IMR-90 (cell line): ENCODE data around the gene PCDHA8. TPM values are rescaled to one million over a fixed set of nuclear protein-coding genes. Genes with fewer than 3 reads are reported as not detected.

ENCODE experiments used
- ATAC-seq: fragments of 200-7000 bp; cut with Tn5 transposase; 2 replicates; pipeline ENCODE4 v1.9.1; 2020; ENCODE audit warnings: low read depth, mild to moderate bottlenecking, moderate library complexity
- BruUV-seq: library from RNA; stranded (reverse); fragments of 400-500 nt; replicated peaks from 2 replicates; lab custom pipeline; 2021; lab: Mats Ljungman, UMichigan
- CTCF ChIA-PET: fragments of 300-600 bp; formaldehyde crosslinking; extraction: SDS; loops from one replicate; lab custom pipeline; 2021; ENCODE audit warnings: antibody characterized with exemption; lab: Yijun Ruan, JAX
- POLR2A ChIA-PET: fragments of 300-600 bp; sonication (Branson Sonifier 250); formaldehyde crosslinking; loops from one replicate; lab custom pipeline; 2022; ENCODE audit warnings: antibody characterized with exemption; ENCODE audit not compliant: unreplicated experiment; lab: Charles Lee
- DNase-seq: peaks from one replicate; pipeline ENCODE4 v3.0.0; 2013
- H2AFZ ChIP-seq: replicated peaks from 2 replicates; pipeline ENCODE3; 2013; ENCODE audit warnings: low read length, mild to moderate bottlenecking; ENCODE audit not compliant: poor library complexity
- H2AK5ac ChIP-seq: 2 replicates; pipeline ENCODE4 v1.6.1; 2013; ENCODE audit warnings: low read depth, low read length, inconsistent platforms
- H2AK9ac ChIP-seq: replicated peaks from 2 replicates; pipeline ENCODE3; 2013; ENCODE audit warnings: mild to moderate bottlenecking, low read depth, low read length, moderate library complexity; ENCODE audit not compliant: poor library complexity
- H2BK120ac ChIP-seq: 2 replicates; pipeline ENCODE4 v1.6.1; 2013; ENCODE audit warnings: low read depth, low read length, inconsistent platforms
- H2BK15ac ChIP-seq: 3 replicates; pipeline ENCODE4 v1.6.1; 2013; ENCODE audit warnings: low read depth, low read length, inconsistent platforms
- H2BK20ac ChIP-seq: 2 replicates; pipeline ENCODE4 v1.6.1; 2013; ENCODE audit warnings: low read depth, mild to moderate bottlenecking, inconsistent platforms, low read length, moderate library complexity
- H2BK5ac ChIP-seq: 2 replicates; pipeline ENCODE4 v1.6.1; 2013; ENCODE audit warnings: mild to moderate bottlenecking, low read depth, low read length, inconsistent platforms; ENCODE audit not compliant: poor library complexity, severe bottlenecking
- H3K14ac ChIP-seq: replicated peaks from 2 replicates; pipeline ENCODE4 v1.6.1; 2013; ENCODE audit warnings: low read depth, low read length, inconsistent platforms
- H3K18ac ChIP-seq: 2 replicates; pipeline ENCODE4 v1.6.1; 2013; ENCODE audit warnings: low read depth, low read length, control low read depth
- H3K23ac ChIP-seq: 2 replicates; pipeline ENCODE4 v1.6.1; 2013; ENCODE audit warnings: low read depth, low read length, inconsistent platforms
- H3K27ac ChIP-seq: 2 replicates; pipeline ENCODE4 v1.5.1; 2013; ENCODE audit warnings: mild to moderate bottlenecking, control low read depth, low read length; ENCODE audit not compliant: insufficient read depth
- H3K27me3 ChIP-seq: 2 replicates; pipeline ENCODE4 v1.6.1; 2013; ENCODE audit warnings: low read length; ENCODE audit not compliant: control insufficient read depth, insufficient read depth
- H3K36me3 ChIP-seq: 2 replicates; pipeline ENCODE4 v1.6.1; 2013; ENCODE audit warnings: low read length, mixed read lengths; ENCODE audit not compliant: control insufficient read depth, insufficient read depth
- H3K4ac ChIP-seq: 2 replicates; pipeline ENCODE4 v1.6.1; 2013; ENCODE audit warnings: low read depth, low read length, inconsistent platforms
- H3K4me1 ChIP-seq: 2 replicates; pipeline ENCODE4 v1.6.1; 2013; ENCODE audit warnings: low read length, mixed read lengths; ENCODE audit not compliant: control insufficient read depth, insufficient read depth
- H3K4me2 ChIP-seq: 2 replicates; pipeline ENCODE4 v1.6.1; 2013; ENCODE audit warnings: low read depth, mild to moderate bottlenecking, control low read depth, low read length, moderate library complexity
- H3K4me3 ChIP-seq: 2 replicates; pipeline ENCODE4 v1.5.1; 2013; ENCODE audit warnings: low read depth, mild to moderate bottlenecking, control low read depth, low read length, moderate library complexity; ENCODE audit not compliant: insufficient read depth
- H3K56ac ChIP-seq: 2 replicates; pipeline ENCODE4 v1.6.1; 2013; ENCODE audit warnings: low read length, inconsistent platforms; ENCODE audit not compliant: insufficient read depth; ENCODE audit errors: extremely low read depth
- H3K79me1 ChIP-seq, 2 experiments: 2 replicates each; pipeline ENCODE4 v1.6.1; 2013; ENCODE audit warnings: low read length in 2 of 2, inconsistent platforms in 1 of 2, low read depth in 1 of 2
- H3K9ac ChIP-seq: 2 replicates; pipeline ENCODE4 v1.6.1; 2013; ENCODE audit warnings: low read depth, low read length, control low read depth
- H3K9me1 ChIP-seq: 2 replicates; pipeline ENCODE4 v1.6.1; 2013; ENCODE audit warnings: low read length, inconsistent platforms; ENCODE audit not compliant: insufficient read depth
- H3K9me3 ChIP-seq: 2 replicates; pipeline ENCODE4 v1.6.1; 2013; ENCODE audit warnings: low read length; ENCODE audit not compliant: control insufficient read depth, insufficient read depth
- H4K20me1 ChIP-seq: 2 replicates; pipeline ENCODE4 v1.6.1; 2013; ENCODE audit warnings: low read length, inconsistent platforms; ENCODE audit not compliant: insufficient read depth
- H4K5ac ChIP-seq: 2 replicates; pipeline ENCODE4 v1.6.1; 2013; ENCODE audit warnings: mild to moderate bottlenecking, low read depth, low read length, control low read depth
- H4K8ac ChIP-seq, 2 experiments: 2 replicates each; pipeline ENCODE4 v1.6.1; 2013; ENCODE audit warnings: low read depth in 2 of 2, low read length in 2 of 2, control low read depth in 1 of 2, inconsistent platforms in 1 of 2
- H4K91ac ChIP-seq: 2 replicates; pipeline ENCODE4 v1.6.1; 2013; ENCODE audit warnings: low read depth, low read length, inconsistent platforms; ENCODE audit not compliant: insufficient read depth
- BHLHE40 ChIP-seq: fragments of 150-350 bp; IDR thresholded peaks from 2 replicates; pipeline ENCODE4 v1.6.1; 2016; ENCODE audit warnings: mild to moderate bottlenecking, low read depth, low read length
- CEBPB ChIP-seq: IDR thresholded peaks from 2 replicates; pipeline ENCODE4 v1.6.1; 2012; ENCODE audit warnings: low read depth, low read length, improper control_type of control experiment
- CHD1 ChIP-seq: IDR thresholded peaks from 2 replicates; pipeline ENCODE4 v1.6.1; 2012; ENCODE audit warnings: low read depth, low read length, improper control_type of control experiment
- ELK1 ChIP-seq: fragments of 150-350 bp; IDR thresholded peaks from 2 replicates; pipeline ENCODE4 v1.6.1; 2016; ENCODE audit warnings: low read depth, mild to moderate bottlenecking, low read length, moderate library complexity, borderline replicate concordance
- FOS ChIP-seq: fragments of 150-350 bp; IDR thresholded peaks from 2 replicates; pipeline ENCODE4 v1.6.1; 2016; ENCODE audit warnings: low read depth, low read length
- MAZ ChIP-seq: IDR thresholded peaks from 2 replicates; pipeline ENCODE4 v1.6.1; 2012; ENCODE audit warnings: low read depth, mild to moderate bottlenecking, low read length, improper control_type of control experiment, moderate library complexity, borderline replicate concordance
- MXI1 ChIP-seq: IDR thresholded peaks from 2 replicates; pipeline ENCODE4 v1.6.1; 2012; ENCODE audit warnings: low read depth, mild to moderate bottlenecking, low read length, moderate library complexity, borderline replicate concordance
- NFE2L2 ChIP-seq: fragments of 150-350 bp; IDR thresholded peaks from 2 replicates; pipeline ENCODE4 v1.6.1; 2016; ENCODE audit warnings: low read depth, mild to moderate bottlenecking, low read length
- POLR2A ChIP-seq: IDR thresholded peaks from 2 replicates; pipeline ENCODE4 v1.6.1; 2012; ENCODE audit warnings: mild to moderate bottlenecking, low read depth, low read length
- RAD21 ChIP-seq: IDR thresholded peaks from 2 replicates; pipeline ENCODE4 v1.6.1; 2012; ENCODE audit warnings: low read length, improper control_type of control experiment
- RCOR1 ChIP-seq: IDR thresholded peaks from 2 replicates; pipeline ENCODE4 v1.6.1; 2012; ENCODE audit warnings: mild to moderate bottlenecking, low read length, improper control_type of control experiment; ENCODE audit not compliant: insufficient replicate concordance
- RFX5 ChIP-seq: IDR thresholded peaks from 2 replicates; pipeline ENCODE4 v1.8.0; 2012; ENCODE audit warnings: low read depth, mild to moderate bottlenecking, low read length, moderate library complexity
- SMC3 ChIP-seq: fragments of 150-350 bp; IDR thresholded peaks from 2 replicates; pipeline ENCODE4 v1.6.1; 2016; ENCODE audit warnings: low read depth, mild to moderate bottlenecking, antibody characterized with exemption, low read length, moderate library complexity
- WGBS, 2 experiments: methylation state at CpG; one replicate each; pipeline versions ENCODE4 v1.1.5 to v1.1.7; 2013; ENCODE audit warnings: missing lambda C conversion rate in 2 of 2; ENCODE audit not compliant: insufficient read length in 1 of 2; ENCODE audit errors: extremely low coverage in 2 of 2; 5-methylcytosine and 5-hydroxymethylcytosine counted together
- dilution Hi-C: fragments of 300-500 bp; cut with HindIII; formaldehyde crosslinking; loops from one replicate; pipeline ENCODE4 v1.14.3; 2018; ENCODE audit warnings: low sequenced_read_pairs; ENCODE audit not compliant: unreplicated experiment
- in situ Hi-C: fragments of 300-500 bp; cut with MboI; formaldehyde crosslinking; loops from 3 replicates; pipeline ENCODE4 v1.14.3; 2019; ENCODE audit warnings: low sequenced_read_pairs, inconsistent platforms, mixed read lengths
- intact Hi-C: fragments of 100-400 bp; cut with micrococcal nuclease; formaldehyde crosslinking; loops from 2 replicates; pipeline ENCODE4 v1.10.0; 2022
- polyA plus RNA-seq, 3 experiments: library from polyadenylated mRNA; depleted of rRNA; stranded (reverse); fragments of >200 nt; gene quantifications; 2 replicates each; pipeline ENCODE4 v1.2.3, GENCODE V29; 2012; ENCODE audit warnings: low replicate concordance in 1 of 3
- total RNA-seq: library from RNA; depleted of rRNA; stranded (reverse); fragments of >200 nt; gene quantifications from 2 replicates; pipeline ENCODE4 v1.2.3, GENCODE V29; 2012
- TF ChIP-seq, protein P1 (sequence below): conservative IDR thresholded peaks from 2 replicates; pipeline ENCODE4 v1.5.1; 2012; ENCODE audit warnings: mild to moderate bottlenecking, low read depth, low read length, improper control_type of control experiment
- TF ChIP-seq, protein P2 (sequence below): fragments of 150-350 bp; IDR thresholded peaks from 2 replicates; pipeline ENCODE4 v1.6.1; 2017; ENCODE audit warnings: mild to moderate bottlenecking, antibody characterized with exemption, low read length, low read depth

PCDHA8 gene
- total and polyA plus RNA-seq, 2 of the 4 experiments (the other 2 are of a cell fraction), result under 0.01 to 0.02 TPM

DNA sequence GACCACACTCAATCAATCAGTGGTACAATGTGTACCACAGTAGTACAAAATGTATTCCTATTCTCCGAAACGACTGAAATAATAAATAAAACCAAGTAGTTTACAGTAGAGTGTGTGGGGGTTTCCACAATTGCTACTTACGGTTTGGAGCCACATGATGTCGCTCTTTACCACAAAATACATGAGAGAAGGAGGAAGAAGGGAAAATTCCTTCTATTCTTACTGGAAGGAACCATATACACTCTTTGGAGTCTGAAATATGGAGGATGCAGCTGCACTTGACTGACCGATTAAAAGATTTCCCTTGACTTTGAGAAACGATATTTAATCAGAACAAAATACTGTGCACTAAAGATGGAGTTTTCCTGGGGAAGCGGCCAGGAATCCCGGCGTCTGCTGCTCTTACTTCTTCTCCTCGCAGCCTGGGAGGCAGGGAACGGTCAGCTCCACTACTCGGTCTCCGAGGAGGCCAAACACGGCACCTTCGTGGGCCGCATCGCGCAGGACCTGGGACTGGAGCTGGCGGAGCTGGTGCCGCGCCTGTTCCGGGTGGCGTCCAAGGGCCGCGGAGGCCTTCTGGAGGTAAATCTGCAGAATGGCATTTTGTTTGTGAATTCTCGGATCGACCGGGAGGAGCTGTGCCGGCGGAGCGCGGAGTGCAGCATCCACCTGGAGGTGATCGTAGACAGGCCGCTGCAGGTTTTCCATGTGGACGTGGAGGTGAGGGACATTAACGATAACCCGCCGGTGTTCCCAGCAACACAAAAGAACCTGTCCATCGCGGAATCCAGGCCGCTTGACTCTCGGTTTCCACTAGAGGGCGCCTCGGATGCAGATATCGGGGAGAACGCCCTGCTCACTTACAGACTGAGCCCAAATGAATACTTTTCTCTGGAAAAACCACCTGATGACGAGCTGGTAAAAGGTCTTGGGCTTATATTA lies 33.9 kb upstream of the PCDHA8 start, which contains the start of gene PCDHA4:
Gene PCDHA4, plus strand, starts transcription at position 235 of the 942 bp plus-strand sequence.
- Histone ChIP-seq H3K23ac (no peak within 1 kb of the TSS), H3K18ac (no peak within 1 kb of the TSS), H3K36me3 (no peaks in the 10 kb centered on the region), H4K8ac (no peak within 1 kb of the TSS), H2BK20ac (no peak within 1 kb of the TSS), H3K27me3 (no peaks in the 10 kb centered on the region), H2AK5ac (no peak within 1 kb of the TSS), H4K20me1 (no peaks in the 10 kb centered on the region), H3K9me1 (no peaks in the 10 kb centered on the region), H3K79me1 (no peaks in the 10 kb centered on the region), H3K4ac (no peak within 1 kb of the TSS), H3K9me3 (peaks cover 23% of the 10 kb centered on the region), H3K4me2 (no peak within 1 kb of the TSS), H2BK15ac (no peak within 1 kb of the TSS), H4K5ac (no peak within 1 kb of the TSS), H2AFZ (no peak within 1 kb of the TSS), H3K56ac (no peak within 1 kb of the TSS), H3K14ac (no peak within 1 kb of the TSS), H3K9ac (no peak within 1 kb of the TSS), H2BK120ac (no peak within 1 kb of the TSS), H3K4me1 (no peaks in the 10 kb centered on the region), H4K91ac (no peak within 1 kb of the TSS), H2AK9ac (no peak within 1 kb of the TSS), H3K27ac (no peak within 1 kb of the TSS), H2BK5ac (no peak within 1 kb of the TSS), H3K4me3 (peak within 1 kb of the TSS; percentile 32)
- no TSS peak for BruUV-seq
- dilution Hi-C loops (no loop called here), in situ Hi-C loops (no loop called here), intact Hi-C loops (no loop called here)
- WGBS, 2 experiments, result 26% methylated on average over 19 of the region's 47 CpGs; no CpG with 5 or more reads in 1 of the 2 experiments
- ATAC-seq, result no peak
- CTCF ChIA-PET, result no interaction called here
- POLR2A ChIA-PET, result no interaction called here
- DNase-seq, result no peak
- TF ChIP-seq BHLHE40 (no peak), NFE2L2 (no peak), RCOR1 (no peak), FOS (no peak), RAD21 (no peak), ELK1 (no peak), MAZ (no peak), RFX5 (no peak), CEBPB (no peak), CHD1 (no peak), SMC3 (no peak), MXI1 (no peak), POLR2A (no peak)
- TF ChIP-seq, protein P1, sequence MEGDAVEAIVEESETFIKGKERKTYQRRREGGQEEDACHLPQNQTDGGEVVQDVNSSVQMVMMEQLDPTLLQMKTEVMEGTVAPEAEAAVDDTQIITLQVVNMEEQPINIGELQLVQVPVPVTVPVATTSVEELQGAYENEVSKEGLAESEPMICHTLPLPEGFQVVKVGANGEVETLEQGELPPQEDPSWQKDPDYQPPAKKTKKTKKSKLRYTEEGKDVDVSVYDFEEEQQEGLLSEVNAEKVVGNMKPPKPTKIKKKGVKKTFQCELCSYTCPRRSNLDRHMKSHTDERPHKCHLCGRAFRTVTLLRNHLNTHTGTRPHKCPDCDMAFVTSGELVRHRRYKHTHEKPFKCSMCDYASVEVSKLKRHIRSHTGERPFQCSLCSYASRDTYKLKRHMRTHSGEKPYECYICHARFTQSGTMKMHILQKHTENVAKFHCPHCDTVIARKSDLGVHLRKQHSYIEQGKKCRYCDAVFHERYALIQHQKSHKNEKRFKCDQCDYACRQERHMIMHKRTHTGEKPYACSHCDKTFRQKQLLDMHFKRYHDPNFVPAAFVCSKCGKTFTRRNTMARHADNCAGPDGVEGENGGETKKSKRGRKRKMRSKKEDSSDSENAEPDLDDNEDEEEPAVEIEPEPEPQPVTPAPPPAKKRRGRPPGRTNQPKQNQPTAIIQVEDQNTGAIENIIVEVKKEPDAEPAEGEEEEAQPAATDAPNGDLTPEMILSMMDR, result no peak
- TF ChIP-seq, protein P2, sequence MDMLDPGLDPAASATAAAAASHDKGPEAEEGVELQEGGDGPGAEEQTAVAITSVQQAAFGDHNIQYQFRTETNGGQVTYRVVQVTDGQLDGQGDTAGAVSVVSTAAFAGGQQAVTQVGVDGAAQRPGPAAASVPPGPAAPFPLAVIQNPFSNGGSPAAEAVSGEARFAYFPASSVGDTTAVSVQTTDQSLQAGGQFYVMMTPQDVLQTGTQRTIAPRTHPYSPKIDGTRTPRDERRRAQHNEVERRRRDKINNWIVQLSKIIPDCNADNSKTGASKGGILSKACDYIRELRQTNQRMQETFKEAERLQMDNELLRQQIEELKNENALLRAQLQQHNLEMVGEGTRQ, result no peak
